Measurements from ENCODE around the gene PAGE3.

PAGE3 gene

GRCh38 chrX:55264816-55265215, at the start of gene PAGE3:
Gene PAGE3 (minus strand): TSS chrX:55264916. CDS start chrX:55263903, 1,013 bp downstream.
- no peak within 1 kb of the TSS for H3K4me3 ChIP-seq (ENCODE audit: low read depth, low read length)

GRCh38 chrX:55312655-55313054, 47.9 kb upstream of the PAGE3 start:
- H3K4me3 ChIP-seq (ENCODE audit: low read depth, low read length) = no peak overlapping the region

GRCh38 chrX:55290963-55291362, 26.2 kb upstream of the PAGE3 start:
- no peak overlapping the region for H3K4me3 ChIP-seq (ENCODE audit: low read depth, low read length)

GRCh38 chrX:55279832-55280231, 15.1 kb upstream of the PAGE3 start:
- H3K4me3 ChIP-seq (ENCODE audit: low read depth, low read length) = no peak overlapping the region

GRCh38 chrX:55260806-55261205, 3.9 kb downstream of the PAGE3 start:
- no peak overlapping the region for H3K4me3 ChIP-seq (ENCODE audit: low read depth, low read length)

GRCh38 chrX:55253528-55253927, 11.2 kb downstream of the PAGE3 start:
- no peak overlapping the region for H3K4me3 ChIP-seq (ENCODE audit: low read depth, low read length)

- H3K4me3 ChIP-seq (ENCODE audit: low read depth, low read length) = no peak overlapping the region
These were observed 23.9 kb downstream of the PAGE3 start for GRCh38 chrX:55240788-55241340.

GRCh38 chrX:55220119-55220794, 44.5 kb downstream of the PAGE3 start, which contains the start of gene PAGE5:
Gene PAGE5 (plus strand): TSS chrX:55220346. CDS start chrX:55221383, 1,037 bp downstream.
- H3K4me3 ChIP-seq (ENCODE audit: low read depth, low read length) = no peak within 1 kb of the TSS

- no peak overlapping the region for H3K4me3 ChIP-seq (ENCODE audit: low read depth, low read length)
These were observed 51.3 kb downstream of the PAGE3 start for GRCh38 chrX:55213381-55213780.

- H3K4me3 ChIP-seq (ENCODE audit: low read depth, low read length) = no peak overlapping the region
These were observed 53.6 kb downstream of the PAGE3 start for GRCh38 chrX:55210931-55211677.

Data from iPS-11a (cell line).